ENCODE measurements around the gene ARHGAP26. TPM values are rescaled to one million over a fixed set of nuclear protein-coding genes. Genes with fewer than 3 reads are reported as not detected.

ARHGAP26 gene
- total RNA-seq, 1 donor, result 7.6 TPM

- Histone ChIP-seq H3K4me1 (ENCODE audit: insufficient read depth, low read length) (peaks cover 29% of the 10 kb centered on the region), H3K36me3 (ENCODE audit: insufficient read depth, low read length) (no peaks in the 10 kb centered on the region), H3K9me3 (ENCODE audit: low read depth, low read length) (no peaks in the 10 kb centered on the region), H3K4me2 (ENCODE audit: insufficient read depth, low read length) (no peak overlapping the region), H3K79me2 (ENCODE audit: insufficient read depth, low read length) (no peaks in the 10 kb centered on the region), H4K20me1 (ENCODE audit: insufficient read depth, low read length) (no peaks in the 10 kb centered on the region), H3K4me3 (ENCODE audit: insufficient read depth, low read length) (no peak overlapping the region), H3K27me3 (ENCODE audit: insufficient read depth, low read length) (no peaks in the 10 kb centered on the region), H2AFZ (ENCODE audit: low read length) (no peak overlapping the region), H3K27ac (ENCODE audit: low read depth, low read length) (no peak overlapping the region)
- TF ChIP-seq CTCF (IDR thresholded peaks at IDR 0.05; ENCODE audit: extremely low read depth, low read depth, low read length), result no peak
- DNase-seq (ENCODE audit: insufficient read length, low spot score, missing footprints), result no peak
Observed at GRCh38 chr5:142815469-142815868, 45.3 kb downstream of the ARHGAP26 start.

DNA sequence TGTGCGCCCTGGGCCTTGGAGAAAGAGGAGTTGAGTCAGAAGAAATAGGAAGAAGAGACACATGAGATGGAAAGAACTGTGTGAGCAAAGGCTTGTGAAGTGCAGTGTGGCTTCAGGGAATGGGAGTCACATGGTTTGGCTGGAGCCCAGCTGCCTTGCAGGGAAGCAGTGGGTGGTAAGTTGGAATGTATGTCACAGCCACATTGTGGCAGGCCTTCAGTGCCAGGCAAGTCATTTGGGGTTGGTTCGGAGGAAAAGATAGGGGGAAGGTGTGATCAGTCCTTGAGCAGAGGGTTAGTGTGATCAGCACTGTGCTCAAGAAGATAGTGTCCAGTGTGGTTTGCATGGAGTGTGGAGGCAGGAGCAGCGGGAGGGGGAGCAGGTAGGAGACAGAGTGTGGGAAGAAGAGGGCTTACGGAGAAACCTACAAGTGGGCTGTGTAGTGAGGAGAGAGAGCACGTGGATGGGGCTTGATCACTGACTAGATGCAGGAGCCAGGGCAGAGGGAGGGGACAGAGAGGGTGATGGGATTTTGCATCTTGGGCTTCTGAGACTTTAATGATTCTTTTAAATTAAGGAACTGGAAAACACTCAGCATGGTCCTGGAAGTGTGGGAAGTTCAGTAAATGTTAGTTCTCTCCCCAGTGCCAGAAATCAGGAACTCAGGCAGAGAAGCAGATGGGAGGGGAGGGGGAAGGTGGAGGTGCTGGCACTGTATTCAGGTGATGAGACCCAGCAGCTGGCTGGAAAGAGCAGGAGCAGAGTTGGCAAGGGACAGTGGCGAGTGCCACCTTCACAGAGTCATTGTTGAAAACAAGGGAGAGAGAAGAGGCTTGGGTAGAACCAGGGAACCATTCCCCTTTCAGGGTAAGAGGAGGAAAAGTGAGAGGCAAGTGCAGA is 46.6 kb downstream of the ARHGAP26 start:
- peak; percentile 78 for DNase-seq (ENCODE audit: insufficient read length, low spot score, missing footprints)
- Histone ChIP-seq H3K36me3 (ENCODE audit: insufficient read depth, low read length) (no peaks in the 10 kb centered on the region), H2AFZ (ENCODE audit: low read length) (no peak overlapping the region), H3K4me2 (ENCODE audit: insufficient read depth, low read length) (peak overlapping the region; percentile 24), H3K4me3 (ENCODE audit: insufficient read depth, low read length) (no peak overlapping the region), H4K20me1 (ENCODE audit: insufficient read depth, low read length) (no peaks in the 10 kb centered on the region), H3K27ac (ENCODE audit: low read depth, low read length) (no peak overlapping the region), H3K27me3 (ENCODE audit: insufficient read depth, low read length) (no peaks in the 10 kb centered on the region), H3K79me2 (ENCODE audit: insufficient read depth, low read length) (no peaks in the 10 kb centered on the region), H3K9me3 (ENCODE audit: low read depth, low read length) (no peaks in the 10 kb centered on the region), H3K4me1 (ENCODE audit: insufficient read depth, low read length) (peaks cover 34% of the 10 kb centered on the region)
- no peak for TF ChIP-seq CTCF (IDR thresholded peaks at IDR 0.05; ENCODE audit: extremely low read depth, low read depth, low read length)

DNA sequence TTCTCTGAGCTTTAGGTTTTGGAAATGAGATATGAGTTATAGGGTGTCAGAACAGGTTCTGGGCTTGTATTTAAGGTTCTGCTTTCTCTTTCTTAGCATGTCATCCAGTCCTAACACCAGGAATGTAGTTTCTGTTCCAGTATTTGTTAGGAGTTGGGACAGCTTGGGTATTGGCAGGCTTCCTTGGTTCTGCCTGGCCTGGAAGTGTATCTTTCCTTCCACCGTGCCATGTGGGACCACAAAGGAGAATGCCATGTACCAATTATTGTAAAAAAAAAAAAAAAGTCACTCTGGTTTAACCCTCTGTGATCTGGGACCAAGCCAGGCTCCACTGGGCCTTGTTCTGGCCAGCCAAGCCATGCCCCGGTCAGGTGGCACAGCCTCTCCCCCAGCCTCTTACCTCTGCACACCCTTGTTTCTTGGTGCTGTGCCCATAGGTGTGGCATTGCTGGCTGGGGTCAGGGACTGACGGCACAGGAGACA is 47.8 kb downstream of the ARHGAP26 start:
- H4K20me1 ChIP-seq (ENCODE audit: insufficient read depth, low read length), result no peaks in the 10 kb centered on the region
- H3K4me2 ChIP-seq (ENCODE audit: insufficient read depth, low read length), result no peak overlapping the region
- H2AFZ ChIP-seq (ENCODE audit: low read length), result no peak overlapping the region
- H3K27me3 ChIP-seq (ENCODE audit: insufficient read depth, low read length), result no peaks in the 10 kb centered on the region
- H3K36me3 ChIP-seq (ENCODE audit: insufficient read depth, low read length), result no peaks in the 10 kb centered on the region
- H3K79me2 ChIP-seq (ENCODE audit: insufficient read depth, low read length), result no peaks in the 10 kb centered on the region
- TF ChIP-seq CTCF (IDR thresholded peaks at IDR 0.05; ENCODE audit: extremely low read depth, low read depth, low read length), result no peak
- H3K4me3 ChIP-seq (ENCODE audit: insufficient read depth, low read length), result no peak overlapping the region
- no peaks in the 10 kb centered on the region for H3K9me3 ChIP-seq (ENCODE audit: low read depth, low read length)
- no peak for DNase-seq (ENCODE audit: insufficient read length, low spot score, missing footprints)
- peaks cover 46% of the 10 kb centered on the region for H3K4me1 ChIP-seq (ENCODE audit: insufficient read depth, low read length)
- no peak overlapping the region for H3K27ac ChIP-seq (ENCODE audit: low read depth, low read length)

- Histone ChIP-seq H4K20me1 (ENCODE audit: insufficient read depth, low read length) (no peaks in the 10 kb centered on the region), H3K4me2 (ENCODE audit: insufficient read depth, low read length) (no peak overlapping the region), H3K36me3 (ENCODE audit: insufficient read depth, low read length) (no peaks in the 10 kb centered on the region), H3K9me3 (ENCODE audit: low read depth, low read length) (no peaks in the 10 kb centered on the region), H3K4me3 (ENCODE audit: insufficient read depth, low read length) (no peak overlapping the region), H3K27ac (ENCODE audit: low read depth, low read length) (no peak overlapping the region), H3K79me2 (ENCODE audit: insufficient read depth, low read length) (no peaks in the 10 kb centered on the region), H2AFZ (ENCODE audit: low read length) (no peak overlapping the region), H3K27me3 (ENCODE audit: insufficient read depth, low read length) (no peaks in the 10 kb centered on the region), H3K4me1 (ENCODE audit: insufficient read depth, low read length) (peaks cover 51% of the 10 kb centered on the region)
- no peak for DNase-seq (ENCODE audit: insufficient read length, low spot score, missing footprints)
- TF ChIP-seq CTCF (IDR thresholded peaks at IDR 0.05; ENCODE audit: extremely low read depth, low read depth, low read length), result no peak
Observed at GRCh38 chr5:142819292-142819691, 49.1 kb downstream of the ARHGAP26 start.
